ENCODE measurements around the gene COX10.
"Not testable (repeated sequence)": the region's sequence is repeated elsewhere in the genome, so short reads cannot be mapped to it uniquely, and the experiment has no call there.

The COX10 gene

DNA sequence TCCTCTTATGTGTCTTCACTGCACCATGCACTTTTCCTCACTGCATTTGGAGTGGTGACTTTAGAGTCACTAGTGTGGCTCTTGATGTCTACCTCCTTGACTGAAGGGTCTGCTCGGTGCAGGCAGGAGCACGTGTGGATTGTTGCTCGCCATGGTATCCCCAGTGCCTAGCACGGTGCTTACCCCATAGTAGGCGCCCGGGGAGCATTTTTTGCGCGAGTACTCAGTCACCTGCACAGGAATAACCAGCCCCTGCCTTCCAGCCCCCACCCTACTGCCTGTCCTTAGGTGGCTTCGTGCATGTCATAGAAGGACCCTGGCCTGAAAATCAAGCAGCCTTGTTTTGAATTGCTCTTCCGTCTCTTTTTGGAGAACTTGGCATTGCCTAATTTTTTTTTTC is 136.1 kb downstream of the COX10 start:
- DNase-seq (ENCODE audit: low read depth) = no peak

DNA sequence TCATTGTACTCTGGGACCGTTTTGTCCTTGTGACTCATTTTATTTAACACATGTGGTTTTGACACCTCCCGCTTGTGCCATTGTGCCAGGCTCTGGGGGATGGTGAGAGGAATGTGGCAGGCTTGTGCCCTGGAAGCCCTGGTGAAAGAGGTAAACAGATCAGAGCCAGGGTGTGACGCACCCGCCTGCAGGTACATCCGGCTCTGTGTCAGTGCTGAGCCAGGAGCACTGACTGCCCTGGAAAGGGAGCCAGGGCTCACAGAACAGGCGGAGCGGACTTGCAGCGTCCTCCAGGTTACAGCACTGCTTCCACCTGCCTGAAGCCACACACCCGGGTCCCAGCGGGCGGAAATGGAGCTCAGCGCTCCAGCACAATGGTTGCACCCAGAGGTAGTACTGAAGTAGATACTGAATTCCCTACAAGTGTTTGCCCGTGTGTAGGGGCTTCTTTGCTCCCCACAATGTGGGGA is 136.7 kb downstream of the COX10 start:
- DNase-seq (ENCODE audit: low read depth) = no peak

DNA sequence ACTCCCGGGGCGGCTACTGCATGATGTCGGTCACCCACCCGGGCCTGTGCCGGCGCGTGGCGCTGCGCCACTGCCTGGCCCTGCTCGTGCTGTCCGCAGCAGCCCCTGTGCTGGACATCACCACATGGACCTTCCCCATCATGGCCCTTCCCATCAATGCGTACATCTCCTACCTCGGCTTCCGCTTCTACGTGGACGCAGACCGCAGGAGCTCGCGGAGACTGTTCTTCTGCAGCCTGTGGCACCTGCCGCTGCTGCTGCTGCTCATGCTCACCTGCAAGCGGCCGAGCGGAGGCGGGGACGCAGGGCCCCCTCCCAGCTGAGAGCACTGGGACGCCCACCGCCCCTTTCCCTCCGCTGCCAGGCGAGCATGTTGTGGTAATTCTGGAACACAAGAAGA is 137.6 kb downstream of the COX10 start:
- no peak for DNase-seq (ENCODE audit: low read depth)

DNA sequence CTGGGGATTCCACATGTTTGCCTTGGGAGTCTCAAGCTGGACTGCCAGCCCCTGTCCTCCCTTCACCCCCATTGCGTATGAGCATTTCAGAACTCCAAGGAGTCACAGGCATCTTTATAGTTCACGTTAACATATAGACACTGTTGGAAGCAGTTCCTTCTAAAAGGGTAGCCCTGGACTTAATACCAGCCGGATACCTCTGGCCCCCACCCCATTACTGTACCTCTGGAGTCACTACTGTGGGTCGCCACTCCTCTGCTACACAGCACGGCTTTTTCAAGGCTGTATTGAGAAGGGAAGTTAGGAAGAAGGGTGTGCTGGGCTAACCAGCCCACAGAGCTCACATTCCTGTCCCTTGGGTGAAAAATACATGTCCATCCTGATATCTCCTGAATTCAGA is 138.5 kb downstream of the COX10 start:
- no peak for DNase-seq (ENCODE audit: low read depth)

DNA sequence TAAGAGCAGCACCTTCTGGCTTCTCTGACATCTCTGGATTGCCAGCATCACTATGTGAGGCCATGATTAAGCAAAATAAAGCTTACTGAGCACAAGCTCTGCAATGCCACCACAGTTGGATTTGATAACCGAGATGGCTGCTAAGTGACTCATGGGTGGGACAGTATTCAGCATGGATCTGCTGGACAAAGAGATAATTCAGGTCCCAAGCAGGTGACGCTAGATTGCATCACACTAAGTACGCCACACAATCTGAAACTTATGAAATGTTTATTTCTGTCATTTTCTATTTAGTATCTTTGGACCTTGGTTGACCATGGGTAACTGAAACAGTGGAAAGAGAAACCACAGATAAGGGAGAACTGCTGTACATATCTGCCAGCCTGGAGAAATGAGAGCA is 139.9 kb downstream of the COX10 start:
- DNase-seq (ENCODE audit: low read depth) = no peak

DNA sequence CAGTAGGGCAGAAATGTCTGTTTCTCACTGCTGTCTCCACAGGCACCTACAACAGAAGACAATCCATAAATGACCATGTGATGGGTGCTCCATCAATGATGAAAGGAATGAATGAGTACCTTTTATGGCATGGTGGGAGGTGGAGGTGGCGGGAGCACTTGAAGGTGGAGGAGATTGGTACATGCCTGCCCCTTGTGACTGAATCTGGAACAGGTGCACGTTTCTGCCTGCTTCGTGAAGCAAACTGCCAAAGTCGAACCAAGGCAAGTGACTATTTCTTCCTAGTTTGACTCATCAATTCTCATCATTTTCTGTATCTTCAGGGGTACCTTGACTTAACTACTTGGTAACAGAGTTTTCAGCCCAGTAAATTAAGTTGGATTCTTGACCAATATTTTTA is 141.9 kb downstream of the COX10 start:
- no peak for DNase-seq (ENCODE audit: low read depth)

DNA sequence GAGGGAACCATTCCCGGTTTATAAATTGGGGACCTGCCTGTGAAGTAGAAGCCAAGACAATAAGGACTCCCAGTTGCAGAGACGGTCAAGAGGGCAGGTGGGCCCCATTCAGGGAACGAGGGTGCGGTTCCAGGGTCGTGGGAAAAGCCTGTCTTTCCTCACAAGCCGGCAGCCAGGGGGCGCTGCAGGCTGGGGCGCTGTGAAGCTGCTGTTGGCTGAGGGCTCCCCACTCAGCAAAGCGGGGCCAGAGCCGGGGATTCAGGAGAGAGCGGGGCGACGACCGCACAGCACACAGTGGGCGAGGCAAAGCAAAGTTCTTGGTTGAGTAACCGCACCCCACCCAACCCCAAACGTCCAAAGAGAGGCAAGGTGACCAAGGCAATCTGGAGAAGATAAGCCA is 142.5 kb downstream of the COX10 start:
- no peak for DNase-seq (ENCODE audit: low read depth)

DNA sequence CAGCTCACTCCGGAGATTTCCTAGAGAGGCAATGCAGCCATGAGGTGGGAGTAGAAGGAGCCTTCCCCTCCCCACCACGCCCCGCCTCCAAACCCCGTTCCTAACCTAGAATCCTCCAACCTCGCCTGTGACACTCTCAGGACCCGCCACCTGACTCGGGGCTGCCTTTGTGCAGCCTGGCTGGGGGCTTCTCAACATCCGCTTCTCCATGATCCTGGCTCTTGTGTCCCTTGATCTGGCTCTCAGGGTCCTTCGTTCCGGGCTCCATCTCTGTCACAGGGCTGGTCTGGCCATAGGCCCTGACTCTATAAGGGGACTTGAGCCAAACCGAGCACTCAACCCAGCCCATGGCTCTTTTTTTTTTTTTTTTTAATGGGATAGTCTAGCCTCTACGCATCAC is 143.1 kb downstream of the COX10 start:
- DNase-seq (ENCODE audit: low read depth) = no peak

DNA sequence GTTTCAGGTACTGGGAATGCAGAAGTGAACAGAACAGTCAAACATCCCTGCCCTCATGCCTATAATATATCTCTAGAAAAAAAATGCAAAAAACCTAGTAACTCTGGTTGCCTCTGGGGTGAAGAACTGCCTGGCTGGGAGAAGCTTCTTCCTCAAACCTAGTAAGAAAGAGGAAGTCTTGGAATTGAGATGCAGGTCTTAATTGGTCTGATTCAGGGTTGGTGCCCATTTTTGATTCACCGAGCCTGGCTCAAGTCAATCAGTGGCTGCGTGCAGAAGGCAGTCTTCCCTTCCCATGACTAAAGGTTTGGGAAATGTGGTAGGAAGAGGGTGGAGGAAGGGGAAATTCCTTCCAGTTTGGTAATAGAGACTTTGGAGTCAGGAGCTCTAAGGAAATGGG is 145.0 kb downstream of the COX10 start:
- DNase-seq (ENCODE audit: low read depth) = no peak

DNA sequence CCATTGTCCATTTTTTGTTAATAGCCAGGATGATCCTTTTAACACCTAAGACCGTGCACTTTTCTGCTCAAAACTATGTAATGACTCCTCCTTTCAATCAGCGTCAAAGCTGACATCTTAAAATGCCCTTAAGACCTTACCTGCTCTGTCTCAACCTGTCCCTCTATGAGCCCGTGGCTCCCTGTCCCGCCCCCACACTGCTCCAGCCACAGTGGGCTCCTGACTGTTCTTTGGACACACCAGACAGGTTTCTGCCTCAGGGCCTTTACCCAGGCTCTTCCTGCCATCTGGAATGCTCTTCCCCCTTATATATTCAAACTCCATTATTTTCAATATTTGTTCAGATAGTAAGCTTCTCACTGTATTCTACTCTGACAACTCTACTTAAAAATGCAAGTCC is 153.3 kb downstream of the COX10 start:
- DNase-seq (ENCODE audit: low read depth) = no peak

DNA sequence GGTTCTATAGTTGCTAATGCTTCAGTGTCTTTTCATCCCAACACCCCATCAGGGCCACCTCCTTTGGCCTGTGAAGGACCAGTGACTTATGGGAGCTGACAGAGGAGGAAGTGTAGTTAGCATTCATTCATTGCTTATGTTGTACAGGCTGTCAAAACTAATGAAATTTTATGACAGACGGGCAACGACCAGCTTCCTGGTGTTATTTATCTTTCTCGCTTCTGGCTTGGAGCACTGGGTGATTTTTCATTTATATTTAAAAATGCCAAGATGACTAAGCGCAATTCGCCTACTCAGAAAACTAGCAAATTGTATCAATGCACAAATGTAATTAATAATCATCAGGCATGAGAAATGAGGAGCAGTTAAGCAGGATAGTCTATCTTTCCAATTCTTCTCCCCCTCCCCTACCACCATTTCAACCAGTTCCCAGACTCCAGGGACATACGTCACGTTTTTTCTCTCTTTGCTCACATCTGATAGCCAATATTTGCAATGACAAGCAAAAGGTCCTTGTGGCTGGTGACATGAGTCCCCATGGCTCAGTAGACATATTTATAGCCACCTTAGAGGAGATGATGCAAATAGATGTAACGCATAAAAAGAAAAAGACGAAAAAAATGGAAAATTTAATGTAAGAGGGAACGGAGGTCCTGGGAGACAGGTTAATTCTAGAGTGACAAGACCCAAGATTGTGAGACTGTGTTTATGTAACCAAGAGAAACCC is 156.1 kb downstream of the COX10 start:
- no peak for DNase-seq (ENCODE audit: low read depth)

DNA sequence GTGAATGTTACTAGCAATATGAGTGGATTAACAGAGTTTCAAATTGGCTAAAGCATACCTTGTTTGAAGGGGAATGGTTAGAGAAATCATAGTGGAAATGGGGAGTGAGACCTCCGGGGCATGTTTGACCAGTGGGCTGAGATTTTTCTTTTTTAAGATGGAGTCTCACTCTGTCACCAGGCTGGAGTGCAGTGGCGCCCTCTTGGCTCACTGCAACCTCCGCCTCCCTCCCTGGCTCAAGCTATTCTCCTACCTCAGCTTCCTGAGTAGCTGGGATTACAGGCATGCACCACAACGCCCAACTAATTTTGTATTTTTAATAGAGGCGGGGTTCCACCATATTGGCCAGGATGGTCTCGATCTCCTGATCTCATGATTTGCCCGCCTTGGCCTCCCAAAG is 157.7 kb downstream of the COX10 start:
- no peak for DNase-seq (ENCODE audit: low read depth)

DNA sequence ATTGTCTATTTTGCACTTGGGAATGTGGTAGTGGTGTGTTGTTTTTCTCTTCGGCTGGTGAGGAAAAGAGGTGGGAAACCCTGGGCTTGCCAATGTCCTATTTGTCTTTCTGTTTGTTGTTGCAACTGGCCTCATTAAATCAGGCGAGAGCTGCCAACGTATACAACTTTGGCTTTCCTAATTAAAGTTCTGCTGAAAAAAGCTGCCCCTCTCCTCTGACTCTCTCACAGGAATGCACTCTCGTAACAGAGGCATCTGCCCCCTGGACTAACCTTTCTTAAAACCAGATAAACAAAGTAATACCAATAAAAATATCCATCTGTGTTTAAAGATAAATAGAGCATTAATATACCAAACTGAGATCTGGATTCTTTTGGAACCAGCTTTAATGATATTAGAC is 159.6 kb downstream of the COX10 start:
- no peak for DNase-seq (ENCODE audit: low read depth)

DNA sequence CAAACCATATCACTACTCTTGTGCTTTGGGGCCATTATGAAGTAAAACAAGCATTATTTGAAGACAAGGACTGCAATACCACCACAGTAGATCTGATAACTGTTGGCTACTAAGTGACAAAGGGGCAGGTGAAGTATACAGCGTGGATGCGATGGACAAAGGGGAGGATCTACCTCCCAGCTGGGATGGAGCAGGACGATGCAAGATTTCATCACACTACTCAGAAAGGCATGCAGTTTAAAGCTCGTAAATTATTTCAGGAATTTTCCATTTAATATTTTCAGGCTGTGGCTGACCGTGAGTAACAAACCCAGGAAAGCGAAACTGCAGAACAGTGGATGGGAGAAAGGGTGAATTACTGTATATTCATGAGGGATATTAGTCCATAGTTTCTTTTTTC is 161.9 kb downstream of the COX10 start:
- DNase-seq (ENCODE audit: low read depth) = not testable (repeated sequence)

DNA sequence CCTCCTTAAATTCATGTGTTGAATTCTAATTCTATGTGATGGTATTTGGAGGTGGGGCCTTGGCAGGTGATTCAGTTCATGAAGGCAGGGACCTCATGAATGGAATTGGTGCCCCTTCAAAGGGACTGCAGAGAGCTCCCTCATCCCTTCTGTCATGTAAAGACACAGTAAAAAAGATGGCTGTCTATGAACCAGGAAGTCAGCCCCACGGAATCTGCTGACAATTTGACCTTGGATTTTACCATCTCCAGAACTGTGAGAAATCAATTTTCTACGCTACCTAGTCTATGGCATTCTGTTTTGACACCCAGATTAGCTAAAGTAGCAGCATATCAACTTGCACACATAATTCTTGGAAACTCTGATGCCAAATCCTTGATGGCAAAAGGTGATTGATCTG is 165.7 kb downstream of the COX10 start:
- DNase-seq (ENCODE audit: low read depth) = not testable (repeated sequence)

DNA sequence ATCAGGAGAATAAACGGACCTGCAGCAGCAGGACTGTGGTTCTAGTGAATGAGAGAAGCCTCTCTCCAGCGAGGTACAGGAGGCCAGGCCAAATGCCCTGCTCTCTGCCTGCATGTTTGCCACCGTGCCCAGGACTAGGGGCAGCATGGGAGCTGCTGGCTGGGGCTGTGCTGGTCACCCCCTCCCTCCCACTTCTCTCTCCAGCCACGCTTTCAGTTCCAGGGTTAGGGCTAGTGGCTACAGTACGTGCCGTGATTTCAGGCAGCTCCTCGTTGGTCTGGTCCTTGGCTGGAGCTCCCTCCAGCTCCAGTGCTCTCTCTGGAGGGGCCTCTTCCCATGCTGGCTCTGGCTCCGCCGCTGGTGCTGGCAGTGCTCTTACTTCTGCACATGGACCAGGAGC is 166.7 kb downstream of the COX10 start:
- not testable (repeated sequence) for DNase-seq (ENCODE audit: low read depth)

DNA sequence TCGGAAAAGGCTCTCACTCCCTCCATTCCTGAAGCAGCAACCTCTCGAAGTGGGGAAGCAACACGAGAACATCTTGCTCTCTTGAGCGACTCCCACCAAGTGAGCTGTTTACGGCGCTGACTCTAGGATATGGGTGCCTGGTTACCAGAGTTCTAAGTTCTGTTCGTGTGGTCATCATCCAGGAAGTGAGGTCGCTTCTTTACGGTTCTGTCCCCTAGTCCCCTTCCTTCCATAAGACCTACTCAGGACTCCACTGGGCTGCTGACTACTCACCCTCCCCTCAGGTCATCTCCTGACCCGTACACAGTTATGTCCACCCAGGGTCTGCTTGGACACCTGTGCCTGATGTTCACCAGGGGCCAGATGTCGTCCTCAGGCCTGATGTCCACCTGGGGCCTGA is 167.5 kb downstream of the COX10 start, which contains the start of gene CDRT15:
Gene CDRT15 (minus strand): TSS at position 101 of the 400 bp plus-strand sequence. CDS start 29 bp downstream, at position 72.
- DNase-seq (ENCODE audit: low read depth) = not testable (repeated sequence)

DNA sequence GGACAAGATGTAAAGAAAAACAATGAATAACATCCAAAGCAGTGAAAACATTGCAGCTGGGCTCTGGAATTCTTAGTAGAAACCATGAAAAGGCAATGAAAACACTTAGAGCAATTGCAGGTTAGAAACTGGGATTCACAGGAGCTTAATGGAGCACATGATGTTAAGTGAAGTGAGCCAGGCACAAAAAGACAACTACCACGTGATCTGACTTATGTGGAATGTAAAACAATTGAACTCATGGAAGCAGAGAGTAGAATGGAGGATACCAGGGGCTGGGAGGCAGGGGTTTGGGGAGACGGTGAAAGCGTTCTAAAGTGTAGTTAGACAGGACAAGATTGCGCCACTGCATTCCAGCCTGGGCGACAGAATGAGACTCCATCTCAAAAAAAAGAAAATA is 170.0 kb downstream of the COX10 start:
- DNase-seq (ENCODE audit: low read depth) = not testable (repeated sequence)

DNA sequence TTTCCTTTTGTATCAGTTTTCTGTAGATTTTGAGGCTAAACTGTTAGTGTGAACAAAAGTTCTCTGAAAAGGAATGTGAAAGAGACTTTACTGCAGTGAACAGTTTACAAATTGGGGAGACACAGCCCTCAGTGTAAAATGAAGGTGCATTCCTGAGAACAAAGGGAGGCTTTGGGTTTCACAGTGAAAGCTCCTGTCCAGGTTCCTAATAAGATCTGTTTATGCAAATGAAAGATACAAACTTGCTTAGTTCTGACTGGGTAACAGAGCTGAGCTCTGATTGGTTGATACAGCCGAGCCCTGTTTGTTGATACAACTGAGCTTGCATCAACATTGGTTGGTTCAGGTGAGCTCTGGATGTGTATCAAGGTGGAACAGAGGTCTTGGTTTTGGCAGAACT is 175.7 kb downstream of the COX10 start:
- no peak for DNase-seq (ENCODE audit: low read depth)

DNA sequence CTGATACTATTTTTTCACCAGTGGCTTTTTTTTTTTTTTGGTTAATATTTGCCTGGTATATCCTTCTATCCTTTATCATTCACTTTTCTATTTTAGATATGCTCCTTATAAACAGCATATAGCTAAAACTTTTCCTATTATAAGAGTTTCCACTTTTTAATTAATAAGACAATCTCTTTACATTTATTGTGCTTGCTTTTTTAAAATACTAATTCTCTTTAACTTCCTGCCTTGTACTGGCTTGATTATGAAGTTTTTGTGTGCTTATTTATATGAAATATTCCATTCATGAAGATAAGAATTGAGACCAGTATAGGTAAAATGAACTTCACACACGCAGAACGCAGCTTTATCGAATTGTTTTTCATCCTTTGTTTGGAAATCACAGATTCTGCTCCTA is 176.3 kb downstream of the COX10 start:
- no peak for DNase-seq (ENCODE audit: low read depth)
